Endothelial cell of umbilical vein (primary cell): ENCODE data around the gene ELP4. TPM values are rescaled to one million over a fixed set of nuclear protein-coding genes. Genes with fewer than 3 reads are reported as not detected.

Experiments used
- BruUV-seq: library from RNA; stranded (reverse); fragments of 400-500 nt; replicated peaks from 2 replicates; lab custom pipeline; 2021; lab: Mats Ljungman, UMichigan
- CTCF ChIA-PET: fragments of 300-600, 350-600 bp; sonication (Branson Sonifier 250); formaldehyde crosslinking; loops from one replicate; lab custom pipeline; 2021; ENCODE audit warnings: antibody characterized with exemption, inconsistent platforms; lab: Charles Lee
- POLR2A ChIA-PET: fragments of 300-600, 350-600 bp; sonication (Branson Sonifier 250); formaldehyde crosslinking; loops from one replicate; lab custom pipeline; 2021; ENCODE audit warnings: antibody characterized with exemption, inconsistent platforms; lab: Charles Lee
- DNase-seq: peaks from one replicate; pipeline ENCODE4 v3.0.0-alpha.2; 2011; ENCODE audit warnings: low read depth, low spot score
- FAIRE-seq: peaks from 2 replicates; lab custom pipeline; 2011; peaks lifted over from hg19 to GRCh38; lab: Jason Lieb, UNC
- H2AFZ ChIP-seq: 2 replicates; pipeline ENCODE4 v1.6.0; 2012; ENCODE audit warnings: low read depth, low read length, control low read depth, inconsistent platforms
- H3K27ac ChIP-seq: 2 replicates; pipeline ENCODE4 v1.5.1; 2011; ENCODE audit warnings: low read depth, mild to moderate bottlenecking, control low read depth, low read length, moderate library complexity; ENCODE audit not compliant: insufficient read depth
- H3K27me3 ChIP-seq, 2 experiments: 2 replicates each; pipeline versions ENCODE4 v1.6.0 to v1.6.1; 2011; ENCODE audit warnings: low read length in 2 of 2, mixed read lengths in 1 of 2; ENCODE audit not compliant: control insufficient read depth in 2 of 2, insufficient read depth in 2 of 2
- H3K36me3 ChIP-seq, 2 experiments: 2 replicates in 1 of 2; 3 replicates in 1 of 2; pipeline ENCODE4 v1.5.1; 2011; ENCODE audit warnings: low read length in 2 of 2, mild to moderate bottlenecking in 1 of 2, moderate library complexity in 1 of 2; ENCODE audit not compliant: control insufficient read depth in 2 of 2, insufficient read depth in 2 of 2; ENCODE audit errors: extremely low read depth in 1 of 2
- H3K4me1 ChIP-seq: 3 replicates; pipeline ENCODE4 v1.5.1; 2011; ENCODE audit warnings: mild to moderate bottlenecking, low read length; ENCODE audit not compliant: control insufficient read depth, insufficient read depth; ENCODE audit errors: extremely low read depth
- H3K4me2 ChIP-seq: 2 replicates; pipeline ENCODE4 v1.6.1; 2011; ENCODE audit warnings: low read length, control low read depth, mixed read lengths; ENCODE audit not compliant: insufficient read depth
- H3K4me3 ChIP-seq, 3 experiments: fragments of 200-600 bp in 1 of 3; sonication (generic), shearing (Covaris generic) in 1 of 3; replicated peaks in 1 of 3; 2 replicates each; pipeline ENCODE4 v1.5.1; 2011 to 2016; ENCODE audit warnings: control low read depth in 3 of 3, low read length in 3 of 3, mild to moderate bottlenecking in 2 of 3, inconsistent platforms in 1 of 3, low read depth in 1 of 3, moderate library complexity in 1 of 3; ENCODE audit not compliant: insufficient read depth in 1 of 3
- H3K79me2 ChIP-seq: 2 replicates; pipeline ENCODE4 v1.6.0; 2012; ENCODE audit warnings: low read length, inconsistent platforms; ENCODE audit not compliant: control insufficient read depth, insufficient read depth
- H3K9ac ChIP-seq: replicated peaks from 2 replicates; pipeline ENCODE3; 2011; ENCODE audit warnings: low read length, control low read depth; ENCODE audit not compliant: insufficient read depth; ENCODE audit errors: extremely low read depth
- H3K9me1 ChIP-seq: replicated peaks from 3 replicates; pipeline ENCODE4 v1.6.0; 2011; ENCODE audit warnings: mild to moderate bottlenecking, low read length; ENCODE audit not compliant: control insufficient read depth, insufficient read depth; ENCODE audit errors: extremely low read depth
- H3K9me3 ChIP-seq: replicated peaks from 2 replicates; pipeline ENCODE4 v1.5.1; 2012; ENCODE audit warnings: low read length, inconsistent platforms; ENCODE audit not compliant: control insufficient read depth, insufficient read depth
- H4K20me1 ChIP-seq: replicated peaks from 2 replicates; pipeline ENCODE3; 2011; ENCODE audit warnings: mild to moderate bottlenecking, low read length; ENCODE audit not compliant: control insufficient read depth, insufficient read depth; ENCODE audit errors: extremely low read depth
- CTCF ChIP-seq, 2 donors: IDR thresholded peaks; 1 replicate in 1 of 2; 2 replicates in 1 of 2; pipeline ENCODE4 v1.5.1; 2011; ENCODE audit warnings: low read length in 2 of 2, mild to moderate bottlenecking in 2 of 2, moderate library complexity in 2 of 2, control low read depth in 1 of 2, inconsistent platforms in 1 of 2, low read depth in 1 of 2; ENCODE audit not compliant: insufficient read depth in 1 of 2; ENCODE audit errors: extremely low read depth in 1 of 2
- EZH2 ChIP-seq: IDR thresholded peaks from 2 replicates; pipeline ENCODE4 v1.6.1; 2012; ENCODE audit warnings: borderline replicate concordance, low read depth, mild to moderate bottlenecking, moderate library complexity, low read length, inconsistent platforms; ENCODE audit not compliant: severe bottlenecking
- FOS ChIP-seq: IDR thresholded peaks from 2 replicates; pipeline ENCODE4 v1.6.1; 2011; ENCODE audit warnings: mild to moderate bottlenecking, low read length, moderate library complexity, borderline replicate concordance; ENCODE audit not compliant: insufficient read depth
- GATA2 ChIP-seq: IDR thresholded peaks from 2 replicates; pipeline ENCODE4 v1.7.0; 2011; ENCODE audit warnings: low read depth, mild to moderate bottlenecking, moderate library complexity, mixed read lengths, low read length; ENCODE audit not compliant: insufficient read length, insufficient read depth
- JUN ChIP-seq: IDR thresholded peaks from 2 replicates; pipeline ENCODE4 v1.6.1; 2011; ENCODE audit warnings: borderline replicate concordance, low read depth; ENCODE audit not compliant: insufficient read length, insufficient read depth
- MAX ChIP-seq: IDR thresholded peaks from 2 replicates; pipeline ENCODE4 v1.6.1; 2011; ENCODE audit not compliant: insufficient read depth, insufficient read length
- MYC ChIP-seq: IDR thresholded peaks from one replicate; pipeline ENCODE4 v1.6.1; 2011; ENCODE audit warnings: mild to moderate bottlenecking, low read depth, low read length
- POLR2A ChIP-seq: IDR thresholded peaks from 2 replicates; pipeline ENCODE4 v1.6.1; 2012; ENCODE audit warnings: low read depth, mild to moderate bottlenecking, control low read depth, low read length
- POLR2AphosphoS5 ChIP-seq: IDR thresholded peaks from 2 replicates; pipeline ENCODE4 v1.6.1; 2012; ENCODE audit warnings: low read depth, mild to moderate bottlenecking, control low read depth, low read length, moderate library complexity; ENCODE audit not compliant: insufficient read depth
- dilution Hi-C: fragments of 300-500 bp; cut with MboI; formaldehyde crosslinking; loops from one replicate; pipeline ENCODE4 v1.15.0; 2019; ENCODE audit warnings: low sequenced_read_pairs; ENCODE audit not compliant: extremely low pct_ligation_motif_present
- intact Hi-C: fragments of 100-400 bp; cut with micrococcal nuclease; formaldehyde crosslinking; loops from one replicate; pipeline ENCODE4 v1.10.0; 2022
- polyA plus RNA-seq, 4 experiments: library from polyadenylated mRNA; depleted of rRNA in 3 of 4; stranded (reverse) in 3 of 4; unstranded in 1 of 4; fragments of >200 nt; gene quantifications; 2 replicates each; pipeline versions ENCODE4 v1.2.1 to v1.2.3, GENCODE V29; 2011 to 2012; ENCODE audit warnings: missing spikeins in 1 of 4
- total RNA-seq: library from RNA; stranded (reverse); gene quantifications from 2 replicates; pipeline ENCODE4 v1.2.3, GENCODE V29; 2021

Gene ELP4
- total and polyA plus RNA-seq, 2 donors (not counting 3 experiments of a cell fraction or from before 2014, with no cell fraction given), result 11.6 to 16.3 TPM

GRCh38 chr11:31601635-31602282 lies 92.2 kb downstream of the ELP4 start:
- no peak for FAIRE-seq
- H3K4me3 ChIP-seq, result no peak overlapping the region
- H3K27me3 ChIP-seq, result no peaks in the 10 kb centered on the region
- intact Hi-C loops, result no loop called here
- no peak overlapping the region for H2AFZ ChIP-seq
- no peaks in the 10 kb centered on the region for H3K36me3 ChIP-seq
- H3K4me1 ChIP-seq, result no peaks in the 10 kb centered on the region
- TF ChIP-seq POLR2AphosphoS5 (no peak), GATA2 (no peak), EZH2 (no peak), MYC (no peak), FOS (no peak), JUN (no peak), POLR2A (no peak)
- no peaks in the 10 kb centered on the region for H3K9me1 ChIP-seq
- BruUV-seq, result no TSS peak
- POLR2A ChIA-PET, result no interaction called here
- CTCF ChIA-PET, result interaction anchor here (1.8 kb wide), 1 partner anchor 10 kb away, joined by 4 read pairs; no protein-coding TSS in a partner anchor
- H3K4me2 ChIP-seq, result no peak overlapping the region
- H3K9me3 ChIP-seq, result no peaks in the 10 kb centered on the region
- H4K20me1 ChIP-seq, result no peaks in the 10 kb centered on the region
- H3K27ac ChIP-seq, result no peak overlapping the region
- DNase-seq, result no peak
- dilution Hi-C loops, result no loop called here
- no peaks in the 10 kb centered on the region for H3K79me2 ChIP-seq
- no peak overlapping the region for H3K9ac ChIP-seq

- no peak overlapping the region for H3K27ac ChIP-seq
- H3K4me3 ChIP-seq, result no peak overlapping the region
- no TSS peak for BruUV-seq
- no peaks in the 10 kb centered on the region for H3K9me1 ChIP-seq
- TF ChIP-seq POLR2AphosphoS5 (no peak), MYC (no peak), GATA2 (no peak), MAX (no peak), CTCF (IDR thresholded peaks at IDR 0.05; ENCODE audit: extremely low read depth in 1 of 2, insufficient read depth in 1 of 2, low read depth in 1 of 2, low read length in 2 of 2) (no peak), POLR2A (no peak), JUN (no peak)
- no peaks in the 10 kb centered on the region for H4K20me1 ChIP-seq
- no peaks in the 10 kb centered on the region for H3K27me3 ChIP-seq
- no peaks in the 10 kb centered on the region for H3K36me3 ChIP-seq
- no peak overlapping the region for H2AFZ ChIP-seq
- CTCF ChIA-PET, result interaction anchor here (1.0 kb wide), 1 partner anchor 35 kb away, joined by 7 read pairs; no protein-coding TSS in a partner anchor
- intact Hi-C loops, result no loop called here
- no peak for FAIRE-seq
- dilution Hi-C loops, result no loop called here
- H3K4me1 ChIP-seq, result no peaks in the 10 kb centered on the region
- no peaks in the 10 kb centered on the region for H3K9me3 ChIP-seq
- no peak for DNase-seq
- no peak overlapping the region for H3K4me2 ChIP-seq
- POLR2A ChIA-PET, result no interaction called here
- H3K9ac ChIP-seq, result no peak overlapping the region
- H3K79me2 ChIP-seq, result no peaks in the 10 kb centered on the region
Measured at GRCh38 chr11:31606893-31607292, 97.3 kb downstream of the ELP4 start.
